ENCODE data around the gene CCL26.

Gene CCL26

DNA sequence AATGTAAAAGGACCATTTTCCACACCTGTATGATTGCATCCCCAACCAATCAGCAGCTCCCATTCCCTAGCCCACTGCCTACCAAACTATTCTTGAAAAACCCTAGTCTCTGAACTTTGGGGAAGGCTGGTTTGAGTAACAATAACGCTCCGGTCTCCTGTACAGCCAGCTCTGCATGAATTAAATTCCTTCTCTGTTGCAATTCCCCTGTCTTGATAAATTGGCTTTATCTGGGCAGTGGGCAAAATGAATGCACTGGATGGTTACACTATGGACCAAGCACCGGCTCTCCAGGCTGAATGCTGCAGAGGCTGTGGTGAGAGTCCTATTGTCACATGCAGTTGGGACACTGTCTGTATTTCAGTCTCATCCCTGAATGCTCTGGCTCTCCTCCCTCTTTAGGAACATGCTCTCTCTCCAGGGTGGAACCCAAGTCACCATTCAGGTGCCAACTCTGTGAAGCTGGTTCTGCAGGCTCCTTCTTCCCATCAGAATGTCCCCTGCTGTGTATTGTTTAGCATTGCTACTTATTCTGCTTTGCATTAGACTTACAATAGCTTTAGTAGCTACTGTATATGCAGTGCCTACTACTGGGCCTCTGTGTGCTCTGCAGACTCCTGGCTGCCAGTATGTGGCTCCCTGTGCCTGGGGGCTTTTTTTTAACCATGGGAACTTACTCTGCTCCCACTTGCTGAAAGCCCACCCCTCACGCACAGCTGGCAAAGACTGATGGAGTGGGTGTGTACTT lies 34.7 kb upstream of the CCL26 start:
- DNase-seq (ENCODE audit: low spot score): no peak
- no peak overlapping the region for H3K27ac ChIP-seq
- TF ChIP-seq, protein P1, sequence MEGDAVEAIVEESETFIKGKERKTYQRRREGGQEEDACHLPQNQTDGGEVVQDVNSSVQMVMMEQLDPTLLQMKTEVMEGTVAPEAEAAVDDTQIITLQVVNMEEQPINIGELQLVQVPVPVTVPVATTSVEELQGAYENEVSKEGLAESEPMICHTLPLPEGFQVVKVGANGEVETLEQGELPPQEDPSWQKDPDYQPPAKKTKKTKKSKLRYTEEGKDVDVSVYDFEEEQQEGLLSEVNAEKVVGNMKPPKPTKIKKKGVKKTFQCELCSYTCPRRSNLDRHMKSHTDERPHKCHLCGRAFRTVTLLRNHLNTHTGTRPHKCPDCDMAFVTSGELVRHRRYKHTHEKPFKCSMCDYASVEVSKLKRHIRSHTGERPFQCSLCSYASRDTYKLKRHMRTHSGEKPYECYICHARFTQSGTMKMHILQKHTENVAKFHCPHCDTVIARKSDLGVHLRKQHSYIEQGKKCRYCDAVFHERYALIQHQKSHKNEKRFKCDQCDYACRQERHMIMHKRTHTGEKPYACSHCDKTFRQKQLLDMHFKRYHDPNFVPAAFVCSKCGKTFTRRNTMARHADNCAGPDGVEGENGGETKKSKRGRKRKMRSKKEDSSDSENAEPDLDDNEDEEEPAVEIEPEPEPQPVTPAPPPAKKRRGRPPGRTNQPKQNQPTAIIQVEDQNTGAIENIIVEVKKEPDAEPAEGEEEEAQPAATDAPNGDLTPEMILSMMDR (IDR thresholded peaks at IDR 0.05): no peak
- H3K4me3 ChIP-seq: no peak overlapping the region

DNA sequence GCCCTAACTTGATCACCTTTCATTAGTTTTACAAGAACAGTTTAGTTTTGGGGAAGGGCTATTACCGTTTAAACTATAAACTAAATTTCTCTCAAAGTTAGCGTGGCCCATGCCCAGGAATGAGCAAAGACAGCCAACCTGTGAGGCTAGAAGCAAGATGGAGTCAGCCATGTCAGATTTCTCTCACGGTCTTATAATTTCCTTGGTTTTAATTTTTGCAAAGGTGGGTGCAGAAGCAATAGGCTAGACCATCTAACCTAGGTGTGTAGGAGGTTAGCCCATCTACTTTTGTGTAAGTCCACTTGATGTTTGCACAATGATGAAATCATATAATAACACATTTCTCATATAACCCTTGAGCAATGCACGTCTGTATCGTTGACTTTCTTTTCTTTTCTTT lies 32.7 kb upstream of the CCL26 start:
- no peak for DNase-seq (ENCODE audit: low spot score)
- TF ChIP-seq, protein P1 (IDR thresholded peaks at IDR 0.05): no peak
- Histone ChIP-seq H3K4me3 (no peak overlapping the region), H3K27ac (no peak overlapping the region)

DNA sequence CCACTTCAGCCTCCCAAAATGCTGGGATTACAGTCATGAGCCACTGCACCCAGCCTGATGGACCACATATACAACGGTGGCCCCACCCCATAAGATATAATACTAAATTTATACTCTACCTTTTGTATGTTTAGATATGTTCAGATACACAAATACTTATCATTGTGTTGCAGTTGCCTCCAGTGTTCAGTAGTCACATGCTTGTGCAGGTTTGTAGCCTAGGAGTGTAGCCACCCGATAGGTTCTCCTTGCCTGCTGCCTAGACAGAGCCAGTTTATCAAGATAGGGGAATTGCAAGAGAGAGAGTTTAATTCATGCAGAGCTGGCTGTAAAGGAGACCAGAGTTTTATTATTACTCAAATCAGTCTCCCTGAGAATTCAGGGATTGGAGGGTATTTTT lies 32.0 kb upstream of the CCL26 start:
- Histone ChIP-seq H3K4me3 (no peak overlapping the region), H3K27ac (no peak overlapping the region)
- no peak for DNase-seq (ENCODE audit: low spot score)
- TF ChIP-seq, protein P1 (IDR thresholded peaks at IDR 0.05): no peak

DNA sequence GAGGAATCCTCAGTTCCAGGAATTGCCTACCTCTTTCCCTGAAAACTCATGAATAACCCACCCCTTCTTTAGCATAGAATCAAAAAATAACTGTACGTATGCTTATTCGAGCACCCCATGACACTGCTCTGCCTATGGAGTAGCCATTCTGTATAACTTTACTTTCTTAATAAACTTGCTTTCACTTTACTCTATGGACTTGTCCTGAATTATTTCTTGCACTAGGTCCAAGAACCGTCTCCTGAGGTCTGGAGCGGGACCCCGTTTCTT lies 30.5 kb upstream of the CCL26 start:
- H3K27ac ChIP-seq: no peak overlapping the region
- H3K4me3 ChIP-seq: no peak overlapping the region
- DNase-seq (ENCODE audit: low spot score): no peak
- TF ChIP-seq, protein P1 (IDR thresholded peaks at IDR 0.05): no peak

DNA sequence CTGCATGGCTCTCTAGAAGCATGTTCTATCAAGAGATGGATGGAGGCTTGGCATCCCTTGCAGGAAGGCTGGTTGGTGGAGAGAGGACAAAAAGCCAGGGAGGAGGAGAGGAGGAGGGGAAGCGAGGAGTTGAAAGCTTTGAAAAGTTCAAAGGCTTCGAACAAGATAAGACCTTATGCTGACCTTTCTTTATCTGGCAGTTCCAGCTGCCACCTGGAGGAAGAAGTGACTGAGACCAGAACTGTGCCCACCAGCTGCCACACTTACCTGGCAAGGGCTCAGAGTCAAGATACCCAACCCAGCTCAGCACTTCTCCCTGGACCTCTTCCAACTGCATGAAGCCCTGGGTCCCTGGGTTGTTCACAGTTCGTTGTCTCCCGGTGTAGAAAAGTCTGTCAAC lies 26.8 kb upstream of the CCL26 start:
- Histone ChIP-seq H3K27ac (no peak overlapping the region), H3K4me3 (no peak overlapping the region)
- TF ChIP-seq, protein P1 (IDR thresholded peaks at IDR 0.05): no peak
- no peak for DNase-seq (ENCODE audit: low spot score)

DNA sequence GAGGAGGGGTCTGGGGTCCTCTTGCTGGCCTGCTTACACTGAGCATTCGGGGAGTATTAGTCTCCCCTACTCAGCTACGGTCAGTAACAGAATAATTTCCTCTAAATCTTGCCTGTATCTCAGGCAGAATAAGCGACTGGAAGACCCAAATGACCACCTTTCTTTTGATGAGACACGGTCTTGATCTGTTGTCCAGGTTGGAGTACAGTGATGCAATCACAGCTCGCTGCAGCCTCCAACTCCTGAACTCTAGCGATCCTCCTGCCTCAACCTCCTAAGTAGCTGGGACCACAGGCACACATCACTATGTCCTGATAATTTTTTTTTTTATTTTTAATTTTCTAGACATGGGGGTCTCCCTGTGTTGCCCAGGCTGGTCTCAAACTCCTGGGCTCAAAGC lies 24.4 kb upstream of the CCL26 start:
- Histone ChIP-seq H3K4me3 (no peak overlapping the region), H3K27ac (peak overlapping the region in 1 of 2 donors; percentile 35)
- DNase-seq (ENCODE audit: low spot score): no peak
- TF ChIP-seq, protein P1 (IDR thresholded peaks at IDR 0.05): no peak

DNA sequence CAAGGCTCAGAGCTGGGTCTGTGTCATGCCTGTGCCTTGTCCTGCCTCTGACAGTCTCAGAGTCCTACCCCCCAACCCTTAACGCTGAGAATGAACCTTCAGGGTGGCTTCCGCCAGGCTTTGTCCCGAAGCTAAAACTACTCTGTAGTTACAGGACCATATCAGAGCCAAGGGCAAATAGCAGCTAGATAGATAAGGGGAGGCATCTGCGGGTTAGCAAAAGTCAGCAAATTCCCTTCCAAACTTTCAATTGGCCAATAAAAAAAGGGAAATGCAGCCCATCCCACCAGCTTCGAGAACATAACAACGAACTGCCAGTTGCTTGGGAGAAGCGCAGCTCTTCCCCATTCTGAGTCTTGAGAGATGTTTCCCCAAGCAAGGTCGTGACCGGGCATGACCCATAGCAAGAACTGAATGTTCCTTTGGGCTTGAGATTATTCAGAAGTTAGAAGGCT lies 23.8 kb upstream of the CCL26 start:
- TF ChIP-seq, protein P1 (IDR thresholded peaks at IDR 0.05): no peak
- Histone ChIP-seq H3K4me3 (no peak overlapping the region), H3K27ac (peak overlapping the region in 1 of 2 donors; percentile 38)
- DNase-seq (ENCODE audit: low spot score): no peak
